NCI-H2227 treated with DMSO at 0.1 percent for 48 hours (cell line): ENCODE data around the gene PYROXD2.

ENCODE experiments used
- DNase-seq: peaks from one replicate; lab custom pipeline; 2025; lab: John Stamatoyannopoulos, UW

PYROXD2 gene

GRCh38 chr10:98414932-98415730 is at the start of gene PYROXD2:
PYROXD2 (minus strand) TSS chr10:98415182; CDS start chr10:98415135, 47 bp downstream.
- peak; percentile 63 for DNase-seq

GRCh38 chr10:98463976-98464754 is 49.2 kb upstream of the PYROXD2 start:
- DNase-seq, result no peak

GRCh38 chr10:98463016-98463415 is 48.0 kb upstream of the PYROXD2 start:
- no peak for DNase-seq

- no peak for DNase-seq
Observed at GRCh38 chr10:98461500-98461842, 46.5 kb upstream of the PYROXD2 start.

- DNase-seq, result no peak
Observed at GRCh38 chr10:98460837-98461499, 46.0 kb upstream of the PYROXD2 start.

- DNase-seq, result no peak
Observed at GRCh38 chr10:98458809-98459784, 44.1 kb upstream of the PYROXD2 start.

GRCh38 chr10:98457721-98458120 is 42.7 kb upstream of the PYROXD2 start:
- DNase-seq, result no peak

GRCh38 chr10:98456686-98457482 is 41.9 kb upstream of the PYROXD2 start:
- DNase-seq, result no peak

GRCh38 chr10:98456043-98456570 is 41.1 kb upstream of the PYROXD2 start:
- DNase-seq, result no peak

- no peak for DNase-seq
Observed at GRCh38 chr10:98453729-98454128, 38.7 kb upstream of the PYROXD2 start.

GRCh38 chr10:98450618-98451017 is 35.6 kb upstream of the PYROXD2 start:
- DNase-seq, result no peak

- DNase-seq, result no peak
Observed at GRCh38 chr10:98449287-98449686, 34.3 kb upstream of the PYROXD2 start.

- peak; percentile 32 for DNase-seq
Observed at GRCh38 chr10:98446661-98447221, 31.8 kb upstream of the PYROXD2 start, which contains the start of gene HPS1. HPS1 (minus strand) TSS chr10:98446935; CDS start chr10:98443240, 3,695 bp downstream.

- DNase-seq, result peak; percentile 5
Observed at GRCh38 chr10:98446151-98446660, 31.2 kb upstream of the PYROXD2 start.

- DNase-seq, result no peak
Observed at GRCh38 chr10:98445200-98445812, 30.3 kb upstream of the PYROXD2 start.

GRCh38 chr10:98444314-98445006 is 29.5 kb upstream of the PYROXD2 start:
- no peak for DNase-seq

- DNase-seq, result no peak
Observed at GRCh38 chr10:98438715-98439114, 23.7 kb upstream of the PYROXD2 start.

- no peak for DNase-seq
Observed at GRCh38 chr10:98436704-98437103, 21.7 kb upstream of the PYROXD2 start.

- no peak for DNase-seq
Observed at GRCh38 chr10:98435178-98435577, 20.2 kb upstream of the PYROXD2 start.
